Mammary epithelial cell (primary cell): ENCODE data around the gene MTMR12.

Experiments
- CTCF ChIP-seq, 2 donors: IDR thresholded peaks in 1 of 2; conservative IDR thresholded peaks in 1 of 2; 2 replicates each; pipeline ENCODE4 v1.5.1; 2011 to 2012; ENCODE audit warnings: inconsistent platforms in 2 of 2, low read length in 2 of 2, mild to moderate bottlenecking in 2 of 2, control low read depth in 1 of 2, low read depth in 1 of 2; ENCODE audit not compliant: insufficient read depth in 1 of 2; ENCODE audit errors: extremely low read depth in 1 of 2
- EZH2 ChIP-seq: IDR thresholded peaks from 2 replicates; pipeline ENCODE4 v1.6.1; 2012; ENCODE audit warnings: low read length, inconsistent platforms, borderline replicate concordance

DNA sequence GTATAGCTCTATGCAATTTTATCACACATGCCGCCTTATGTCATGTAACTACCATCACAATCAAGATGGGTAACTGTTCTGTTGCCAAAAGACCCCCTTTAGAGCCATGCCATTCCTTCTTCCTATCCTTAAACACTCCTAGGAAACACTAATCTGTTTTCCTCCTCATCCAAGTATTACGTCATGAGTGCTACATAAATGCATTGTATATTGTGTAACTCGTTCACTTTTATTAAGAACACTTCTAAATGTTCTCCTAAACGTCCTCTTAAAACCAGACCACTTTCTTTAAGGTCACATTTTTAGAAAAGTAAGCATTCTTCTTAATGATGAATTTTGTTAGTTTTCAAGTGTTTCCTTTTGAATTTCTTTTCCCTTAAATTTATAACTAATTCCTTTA is 49.8 kb upstream of the MTMR12 start:
- TF ChIP-seq CTCF (conservative IDR thresholded peaks at IDR 0.05 in 1 of 2, IDR thresholded peaks at IDR 0.05 in 1 of 2; ENCODE audit: extremely low read depth in 1 of 2, insufficient read depth in 1 of 2, low read depth in 1 of 2, low read length in 2 of 2) (no peak), EZH2 (no peak)
